ENCODE results near the gene KRT80.

KRT80 gene

GRCh38 chr12:52181746-52182145, 10.1 kb downstream of the KRT80 start:
- peak in 1 of 58 donors; percentile 40 for DNase-seq

- no peak for DNase-seq
Observed at GRCh38 chr12:52180971-52181628, 10.7 kb downstream of the KRT80 start.

DNA sequence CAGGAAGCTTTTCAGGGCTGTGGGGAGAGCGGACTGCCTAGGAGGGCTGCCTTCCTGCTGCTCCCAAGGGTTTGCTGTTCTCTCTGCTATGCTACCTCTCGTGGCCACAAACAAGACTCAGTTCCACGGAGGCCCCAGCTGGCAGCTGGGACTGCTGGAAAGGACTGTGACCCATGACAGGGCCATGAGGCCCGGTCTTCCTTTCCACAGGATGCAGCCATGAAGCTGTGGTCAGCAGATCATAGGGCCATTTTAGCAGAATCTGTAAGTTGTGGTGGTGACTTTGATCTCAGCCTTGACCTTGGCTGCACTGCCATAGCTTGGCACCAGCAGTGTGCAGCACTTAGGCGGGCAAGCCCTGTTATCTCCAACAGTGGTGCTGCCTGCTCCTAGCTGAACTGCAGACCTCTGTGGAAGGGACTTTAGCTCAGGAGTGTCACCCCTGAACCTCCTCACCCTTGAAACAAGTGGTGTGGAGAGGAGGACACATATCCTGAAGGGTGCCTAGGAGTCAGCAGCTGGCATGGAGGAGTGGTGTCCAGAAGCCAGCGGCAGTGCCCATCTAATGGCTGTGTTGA, 12.3 kb downstream of the KRT80 start:
- DNase-seq = no peak

DNA sequence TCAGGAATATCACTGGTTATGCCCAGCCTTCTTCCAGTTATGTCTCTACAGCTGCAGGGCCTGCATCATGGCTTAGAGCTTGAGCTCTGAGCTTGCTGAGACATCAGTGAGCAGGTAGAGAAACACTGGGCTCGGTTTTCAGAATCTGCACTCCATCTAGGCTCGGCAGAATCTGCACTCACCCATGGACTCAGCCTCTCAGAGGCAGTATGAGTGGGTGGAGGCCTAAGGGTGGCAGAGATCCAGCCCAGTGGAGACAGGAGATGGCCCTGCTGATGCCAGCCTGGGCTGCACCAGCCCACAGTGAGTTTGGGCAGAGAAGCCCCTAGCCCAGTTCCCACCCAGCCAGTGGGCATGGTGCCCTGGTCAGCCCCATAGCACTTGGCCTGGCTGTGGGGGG, 12.8 kb downstream of the KRT80 start:
- no peak for DNase-seq

- DNase-seq = no peak
Observed at GRCh38 chr12:52178443-52178842, 13.4 kb downstream of the KRT80 start.

DNA sequence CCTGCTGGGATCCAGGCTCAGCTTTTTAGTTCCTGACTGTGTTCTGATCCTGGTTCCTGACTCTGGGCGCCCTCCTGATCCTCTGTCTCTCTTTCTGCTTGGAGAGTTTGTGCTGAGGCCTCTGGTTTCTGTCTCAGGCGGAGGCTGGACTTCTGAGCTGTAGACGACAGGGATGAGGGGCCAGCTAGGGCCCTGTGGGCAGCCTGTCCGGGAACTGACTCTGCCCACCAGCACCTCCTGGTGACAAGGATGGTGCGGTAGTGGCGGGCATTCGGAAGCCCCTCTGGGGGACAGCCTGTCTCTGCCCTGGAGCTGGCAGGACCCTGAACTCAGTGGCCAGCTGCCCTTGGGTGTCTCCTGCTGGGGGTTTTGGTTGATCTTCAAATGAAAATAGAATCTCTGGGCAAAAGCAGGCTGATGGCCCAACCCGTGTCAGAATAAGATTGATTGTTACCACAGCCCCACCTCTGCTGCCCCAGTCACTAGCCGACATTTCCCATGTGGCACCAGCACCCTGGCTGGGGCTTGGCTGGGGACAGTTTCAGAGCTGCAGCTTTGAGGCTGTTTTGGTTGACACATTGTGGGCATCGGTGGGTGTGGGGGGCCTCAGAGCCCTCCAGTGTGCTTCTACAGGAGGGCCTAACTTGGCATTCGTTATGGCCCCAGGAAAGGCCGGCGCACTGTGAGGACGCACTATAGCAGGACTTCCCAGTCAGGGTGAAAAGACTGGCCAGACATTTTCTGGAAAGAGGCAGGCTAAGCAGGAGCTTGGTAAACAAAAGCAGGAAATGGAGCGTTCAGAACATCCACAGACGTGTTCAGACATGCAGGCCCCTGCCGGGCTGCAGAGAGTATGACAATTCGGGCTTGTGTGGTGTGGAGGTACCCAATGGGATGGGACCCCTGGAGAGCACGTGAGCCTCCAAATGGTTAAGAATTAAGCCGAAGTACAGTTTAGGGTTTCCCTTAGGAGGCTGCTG, 16.2 kb downstream of the KRT80 start:
- DNase-seq = no peak

GRCh38 chr12:52173526-52173925, 18.3 kb downstream of the KRT80 start:
- DNase-seq = no peak

GRCh38 chr12:52172956-52173355, 18.9 kb downstream of the KRT80 start:
- no peak for DNase-seq

DNA sequence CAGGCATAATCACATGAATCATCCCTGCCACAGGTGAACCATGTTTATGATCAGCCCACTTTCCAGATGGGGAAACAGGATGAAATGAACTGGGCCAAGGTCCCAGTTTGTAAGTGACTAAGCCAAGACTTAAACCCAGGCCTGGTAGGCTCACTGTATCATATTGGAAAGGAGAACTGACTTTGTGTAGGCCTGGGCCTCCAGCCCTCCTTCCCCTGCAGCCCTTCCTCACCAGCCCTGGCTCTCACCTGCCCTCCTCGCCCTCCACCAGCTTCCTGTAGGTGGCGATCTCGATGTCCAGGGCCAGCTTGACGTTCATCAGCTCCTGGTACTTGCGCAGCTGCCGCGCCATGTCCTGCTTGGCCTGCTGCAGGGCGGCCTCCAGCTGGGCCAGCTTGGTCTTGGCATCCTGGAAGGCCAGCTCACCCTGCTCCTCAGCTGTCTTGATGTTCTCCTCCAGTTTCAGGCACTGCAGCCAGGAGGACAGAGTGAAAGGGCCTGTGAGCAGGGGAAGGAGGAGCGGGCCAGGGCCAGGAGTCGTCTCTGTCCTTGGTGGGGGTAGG, 19.8 kb downstream of the KRT80 start:
- DNase-seq = no peak

DNA sequence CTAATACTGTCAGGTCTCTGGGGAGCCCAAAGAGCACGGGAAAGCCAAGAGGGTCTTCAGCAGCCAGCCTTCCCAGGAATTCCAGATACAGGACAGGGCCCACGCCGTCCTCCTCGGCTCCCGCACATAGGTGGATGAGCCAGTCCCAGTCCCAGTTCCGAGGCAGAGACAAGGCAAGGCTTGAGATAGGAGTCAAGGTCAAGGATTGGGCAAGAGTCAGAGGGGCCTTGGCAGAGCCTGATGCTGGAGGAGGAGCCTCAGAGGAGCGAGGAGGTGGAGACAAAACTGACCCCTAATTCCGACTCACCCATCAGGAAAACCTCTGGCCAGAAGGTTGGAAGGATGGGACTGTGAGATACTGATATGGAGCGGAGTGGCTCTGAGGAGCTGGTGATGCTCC, 21.0 kb downstream of the KRT80 start:
- DNase-seq = no peak

- DNase-seq = no peak
Observed at GRCh38 chr12:52169886-52170285, 21.9 kb downstream of the KRT80 start.

GRCh38 chr12:52168019-52168717, 23.6 kb downstream of the KRT80 start:
- DNase-seq = no peak

DNA sequence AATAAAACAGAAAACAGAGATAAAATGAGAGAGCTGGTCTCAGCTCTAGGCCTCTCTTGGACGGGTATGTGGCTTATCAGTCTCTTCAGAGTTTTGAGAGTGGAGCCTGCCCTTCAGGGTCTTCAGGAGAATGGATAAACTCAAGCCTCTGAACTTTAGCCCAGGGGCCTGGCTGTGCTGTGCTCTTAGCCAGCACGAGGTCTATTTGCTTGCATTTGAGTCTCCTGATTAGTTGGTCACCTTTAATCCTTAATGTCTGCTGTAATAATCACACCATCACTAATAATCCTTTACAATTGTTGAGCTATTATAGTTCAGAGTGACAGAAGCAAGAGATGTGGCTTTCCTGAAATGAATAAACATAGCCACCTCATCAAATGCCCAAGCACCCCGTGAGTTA, 24.3 kb downstream of the KRT80 start:
- no peak for DNase-seq

DNA sequence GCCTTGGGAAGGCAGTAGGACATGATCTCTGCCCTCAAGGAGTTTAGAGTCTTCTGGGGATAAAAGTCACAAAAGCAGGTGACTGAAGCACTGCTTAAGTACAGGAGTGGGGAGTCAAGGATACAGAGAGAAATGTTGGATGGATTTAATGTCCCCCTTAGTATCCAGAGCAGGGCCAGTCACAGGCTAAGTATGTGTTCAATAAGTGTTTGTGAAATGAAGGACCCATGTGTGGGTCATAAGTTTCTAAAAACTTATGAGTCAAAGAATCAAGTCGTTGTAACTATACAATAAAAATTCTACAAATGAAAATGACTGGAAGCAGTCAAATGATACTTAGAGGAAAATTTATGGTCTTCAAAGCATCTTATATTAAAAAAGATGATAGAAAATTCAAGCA, 25.1 kb downstream of the KRT80 start:
- DNase-seq = no peak

DNA sequence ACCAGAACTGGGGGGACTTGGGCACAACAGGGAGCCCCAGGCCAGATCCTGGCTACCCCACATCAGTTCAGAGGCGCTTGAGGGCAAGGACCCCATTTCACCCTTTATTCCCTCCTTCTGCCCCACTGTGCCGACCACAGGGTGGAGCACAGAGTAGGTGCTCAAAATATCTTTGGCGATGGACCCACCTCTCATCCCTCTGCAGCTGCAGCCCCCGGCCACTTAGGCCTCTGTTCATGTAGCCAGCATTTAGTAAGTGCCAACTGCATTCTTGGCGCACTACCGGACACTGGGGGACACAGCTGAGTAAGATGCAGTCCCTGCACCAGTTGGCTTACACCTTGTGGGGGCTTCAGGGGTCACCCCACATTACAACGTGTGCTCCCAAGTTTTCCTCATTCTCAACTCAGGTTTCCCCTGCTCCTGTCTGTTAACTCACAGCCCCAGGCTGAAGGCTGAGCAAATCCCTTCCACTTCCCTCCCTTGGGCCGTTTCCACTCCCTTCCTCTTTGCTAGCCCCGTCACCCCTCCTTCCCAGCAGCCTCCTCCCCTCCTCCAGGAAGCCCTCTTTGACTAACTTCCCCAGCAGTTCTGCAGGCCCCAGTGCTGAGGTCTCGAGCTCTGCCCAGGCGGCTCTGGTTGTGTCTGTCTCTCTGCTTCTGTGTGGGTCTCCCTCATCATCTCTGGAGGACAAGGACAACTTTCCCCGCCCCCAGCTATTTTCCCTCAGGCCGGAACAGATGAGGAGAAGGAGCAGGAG, 26.5 kb downstream of the KRT80 start:
- no peak for DNase-seq

GRCh38 chr12:52164624-52165023, 27.2 kb downstream of the KRT80 start:
- DNase-seq = no peak

GRCh38 chr12:52162981-52163380, 28.8 kb downstream of the KRT80 start:
- no peak for DNase-seq

GRCh38 chr12:52160200-52160599, 31.6 kb downstream of the KRT80 start:
- no peak for DNase-seq

- no peak for DNase-seq
Observed at GRCh38 chr12:52157566-52158150, 34.2 kb downstream of the KRT80 start.
